Measurements from ENCODE around the gene PI4KA.
"Not testable (repeated sequence)": the region's sequence is repeated elsewhere in the genome, so short reads cannot be mapped to it uniquely, and the experiment has no call there.

Gene PI4KA

GRCh38 chr22:20750461-20751184, 108.0 kb downstream of the PI4KA start:
- peak in 1 of 2 donors; percentile 14 for DNase-seq (ENCODE audit: low read depth in 1 of 2, low spot score in 1 of 2)

GRCh38 chr22:20749453-20749852, 109.2 kb downstream of the PI4KA start:
- no peak for DNase-seq (ENCODE audit: low read depth in 1 of 2, low spot score in 1 of 2)

DNA sequence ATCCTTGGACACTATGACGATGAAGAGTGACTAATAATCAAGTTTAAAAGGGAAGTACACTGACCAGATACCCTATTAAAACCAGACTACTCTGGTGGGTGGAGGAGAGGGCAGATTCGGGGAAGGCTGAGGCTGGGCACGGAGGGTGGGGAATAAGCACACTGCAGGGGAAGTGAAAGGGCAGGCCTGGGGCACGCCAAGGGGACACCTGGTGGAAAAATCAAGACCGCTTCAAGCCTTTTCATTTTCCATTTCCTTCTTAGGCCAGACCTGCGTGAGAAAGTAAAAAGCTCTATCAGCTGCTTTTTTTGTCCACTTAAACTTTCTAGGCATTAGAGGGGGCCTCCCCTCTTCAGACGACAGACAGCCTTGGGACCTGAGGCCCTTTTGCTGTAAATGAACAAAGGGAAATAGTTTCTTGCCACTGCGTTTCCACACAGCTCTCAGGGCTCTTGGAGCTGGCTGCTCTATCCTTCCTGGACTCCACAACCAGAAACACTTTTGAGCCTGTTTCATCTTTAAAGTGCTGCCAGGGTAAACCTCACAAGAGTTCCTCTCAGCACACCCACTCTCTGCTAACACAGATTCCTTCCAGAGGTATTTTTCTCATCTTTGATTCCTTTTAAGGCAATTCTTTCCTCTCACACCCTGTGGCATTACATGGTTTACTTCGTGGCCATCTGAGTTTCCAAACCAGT, 109.7 kb downstream of the PI4KA start:
- DNase-seq (ENCODE audit: low read depth in 1 of 2, low spot score in 1 of 2), result no peak

DNA sequence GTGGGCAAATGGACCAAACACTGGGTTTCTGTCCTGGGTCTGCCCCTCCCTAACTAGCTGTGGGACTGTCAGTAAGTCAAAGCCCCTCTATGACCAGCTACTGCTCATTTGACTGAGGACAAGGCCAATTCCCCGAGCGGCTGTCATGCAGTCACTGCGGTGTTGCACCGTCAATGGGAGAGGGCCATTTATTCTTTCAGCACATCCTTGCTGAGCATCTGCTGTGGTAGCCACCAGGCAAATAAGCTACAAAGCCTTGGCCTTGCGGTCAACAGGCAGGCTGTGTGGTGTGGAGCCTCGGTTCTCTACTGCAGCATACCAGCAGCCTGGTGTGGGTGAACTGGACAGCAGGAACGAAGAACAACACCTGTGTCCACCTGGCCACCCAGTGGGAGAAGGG, 110.5 kb downstream of the PI4KA start:
- DNase-seq (ENCODE audit: low read depth in 1 of 2, low spot score in 1 of 2), result no peak

DNA sequence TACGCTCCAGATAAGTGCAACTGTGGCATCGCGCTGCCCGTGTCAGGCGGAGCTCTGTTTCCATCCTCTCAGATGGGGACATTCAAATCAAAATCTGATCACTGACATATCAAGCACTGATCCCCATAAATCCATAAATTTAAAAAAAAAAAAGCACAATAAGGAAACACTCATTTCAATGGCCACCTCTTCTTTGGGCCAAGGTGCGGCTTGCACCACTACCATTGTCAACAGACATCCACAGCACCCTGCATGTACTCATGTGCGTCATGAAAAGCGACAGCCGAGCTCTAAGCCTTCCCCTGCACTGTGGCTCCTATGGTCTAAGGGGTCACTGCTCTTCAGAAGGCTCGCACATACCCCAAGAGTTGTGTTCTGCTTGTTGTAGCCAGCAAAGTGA, 111.4 kb downstream of the PI4KA start:
- no peak for DNase-seq (ENCODE audit: low read depth in 1 of 2, low spot score in 1 of 2)

- no peak for DNase-seq (ENCODE audit: low read depth in 1 of 2, low spot score in 1 of 2)
These were observed 112.0 kb downstream of the PI4KA start for GRCh38 chr22:20746431-20747189.

DNA sequence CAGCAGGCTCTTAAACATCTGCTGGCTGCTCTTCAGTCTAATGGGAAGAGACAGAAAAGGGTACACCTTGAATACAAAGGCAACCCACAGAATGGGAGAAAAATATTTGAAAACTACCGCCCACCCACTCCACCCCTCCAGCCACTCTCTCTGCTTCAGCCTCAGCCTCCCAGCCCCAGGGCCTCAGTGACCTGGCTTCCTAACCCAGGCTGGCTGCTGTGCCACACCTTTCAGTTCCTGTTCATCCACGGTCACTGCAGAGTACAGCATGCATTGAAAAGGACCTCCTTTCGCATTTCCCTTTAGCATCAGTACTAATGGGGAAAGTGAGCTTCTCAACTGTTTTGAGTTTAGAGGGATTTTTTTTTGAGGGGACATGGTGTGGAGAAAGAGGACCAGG, 113.5 kb downstream of the PI4KA start:
- DNase-seq (ENCODE audit: low read depth in 1 of 2, low spot score in 1 of 2), result no peak

- DNase-seq (ENCODE audit: low read depth in 1 of 2, low spot score in 1 of 2), result no peak
These were observed 114.2 kb downstream of the PI4KA start for GRCh38 chr22:20744456-20744855.

DNA sequence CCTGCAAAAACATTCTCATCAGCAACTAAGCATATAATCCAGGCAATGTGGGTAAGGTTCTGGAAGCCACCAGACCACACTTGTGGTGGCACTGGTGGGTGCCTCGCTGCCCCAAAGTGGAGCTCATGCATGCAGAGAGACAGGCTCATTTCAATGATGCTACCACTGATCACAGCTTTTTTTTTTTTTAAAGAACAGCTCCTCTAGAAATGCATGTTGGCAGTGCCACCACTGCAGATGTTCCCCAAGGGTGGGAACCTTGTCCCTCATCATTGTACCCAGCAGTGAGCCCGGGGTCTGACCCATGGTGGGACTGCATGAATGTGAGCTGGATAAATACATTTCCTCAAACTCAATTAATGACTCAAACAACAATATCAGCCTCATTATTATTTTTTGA, 115.8 kb downstream of the PI4KA start:
- DNase-seq (ENCODE audit: low read depth in 1 of 2, low spot score in 1 of 2), result no peak

DNA sequence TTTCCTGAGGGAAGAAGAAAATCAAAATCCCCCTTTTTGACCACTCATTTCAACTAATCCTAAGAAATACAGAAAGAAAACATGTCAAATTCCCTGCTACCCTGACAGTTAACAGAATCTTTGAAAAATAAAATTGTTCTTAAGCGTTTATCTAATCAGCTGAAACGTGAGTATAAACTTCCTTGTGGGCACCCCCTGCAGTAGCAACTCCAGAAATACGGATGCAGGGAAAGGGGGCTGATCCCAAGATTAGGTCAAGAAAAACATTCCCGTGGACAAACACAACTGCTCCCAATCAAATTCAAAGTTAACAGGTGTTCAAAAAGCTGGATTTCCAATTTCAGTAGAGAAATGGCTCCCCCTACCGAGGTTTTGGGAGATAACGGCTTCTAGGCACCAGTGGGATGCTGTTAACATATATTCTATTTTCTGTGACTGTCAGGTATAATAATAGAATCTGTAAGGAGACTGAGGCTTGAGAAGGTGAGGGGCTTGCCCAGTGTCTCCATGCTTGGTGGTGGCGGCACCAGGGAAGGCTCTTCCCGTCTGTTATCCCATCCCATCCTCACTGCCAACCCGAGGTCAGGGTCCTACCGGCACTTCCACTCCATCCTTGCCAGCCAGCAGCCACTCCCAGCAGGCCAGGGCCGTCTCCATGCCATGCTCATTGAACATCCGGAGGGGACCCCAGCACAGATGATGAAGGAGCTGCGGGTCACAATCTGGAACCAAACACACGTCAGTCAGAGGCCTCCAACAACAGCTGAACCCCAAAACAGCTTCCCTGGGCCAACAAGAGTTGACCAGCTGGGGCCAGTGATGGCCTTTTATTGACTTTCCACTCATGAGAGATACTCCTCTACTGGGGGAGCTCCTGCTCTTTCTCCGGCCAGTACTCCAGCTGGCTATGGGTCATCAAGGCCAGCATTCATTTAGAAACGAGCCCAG, 116.7 kb downstream of the PI4KA start:
- peak in 1 of 2 donors; percentile 11 for DNase-seq (ENCODE audit: low read depth in 1 of 2, low spot score in 1 of 2)

DNA sequence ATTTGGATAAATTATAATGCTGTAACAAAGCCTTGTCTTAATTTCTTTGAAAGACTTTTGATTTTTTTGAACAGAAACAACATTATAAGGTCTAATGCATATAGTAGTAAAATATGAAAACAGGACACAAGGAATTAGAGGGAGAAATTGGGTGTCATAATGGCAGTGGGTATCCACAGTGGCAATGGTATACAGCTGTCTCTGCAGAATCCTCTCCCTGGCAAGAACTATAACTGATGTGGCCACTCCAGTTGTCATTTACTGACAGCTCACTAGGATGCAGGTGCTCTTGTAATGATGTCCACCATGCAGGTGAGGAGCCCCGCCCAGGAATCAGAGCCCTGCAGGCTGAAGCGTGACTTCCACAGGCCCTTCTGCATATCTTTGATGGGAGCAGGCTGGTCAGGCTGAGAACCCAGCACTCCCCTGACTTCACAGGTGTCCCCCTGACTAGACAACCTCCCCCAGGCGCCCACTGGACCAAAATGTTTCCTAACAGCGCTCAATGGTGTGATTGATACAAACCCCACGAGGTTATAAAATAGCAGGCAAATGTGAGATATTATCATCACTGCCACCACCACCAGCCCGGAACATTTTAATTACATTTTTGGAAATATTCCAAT, 117.5 kb downstream of the PI4KA start:
- no peak for DNase-seq (ENCODE audit: low read depth in 1 of 2, low spot score in 1 of 2)

DNA sequence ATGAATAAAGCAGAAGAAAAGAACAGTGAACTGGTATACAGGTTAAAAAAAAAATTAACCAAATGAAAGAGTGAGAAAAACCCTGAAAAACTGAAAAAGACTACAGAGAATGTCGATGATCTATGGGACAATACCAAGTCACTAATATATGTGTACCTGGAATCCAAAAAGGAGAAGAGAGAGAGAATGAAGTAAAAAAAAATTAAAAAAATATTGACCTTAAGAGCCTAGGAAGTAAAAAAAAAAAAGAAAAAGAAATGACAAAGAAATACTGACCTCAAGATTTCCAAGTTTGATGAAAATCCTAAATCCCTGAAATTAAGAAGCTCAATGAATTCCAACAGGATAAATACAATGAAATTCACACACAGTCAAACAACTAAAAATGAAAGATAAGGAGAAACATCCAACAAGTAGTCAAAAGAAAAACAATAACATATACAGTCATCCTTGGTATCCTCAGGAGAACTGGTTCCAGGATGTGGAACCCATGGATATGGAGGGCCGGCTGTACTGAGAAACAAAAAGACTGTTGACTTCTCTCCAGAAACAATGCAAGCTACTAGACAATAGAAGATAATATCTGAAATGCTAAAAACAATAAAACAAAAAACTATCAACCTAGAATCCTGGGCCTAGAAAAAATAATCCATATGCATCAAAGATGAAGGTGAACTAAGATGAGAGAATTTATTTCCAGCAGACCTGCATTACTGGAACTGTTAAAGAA, 118.2 kb downstream of the PI4KA start:
- DNase-seq (ENCODE audit: low read depth in 1 of 2, low spot score in 1 of 2), result no peak

GRCh38 chr22:20738394-20739089, 120.1 kb downstream of the PI4KA start:
- DNase-seq (ENCODE audit: low read depth in 1 of 2, low spot score in 1 of 2), result no peak

DNA sequence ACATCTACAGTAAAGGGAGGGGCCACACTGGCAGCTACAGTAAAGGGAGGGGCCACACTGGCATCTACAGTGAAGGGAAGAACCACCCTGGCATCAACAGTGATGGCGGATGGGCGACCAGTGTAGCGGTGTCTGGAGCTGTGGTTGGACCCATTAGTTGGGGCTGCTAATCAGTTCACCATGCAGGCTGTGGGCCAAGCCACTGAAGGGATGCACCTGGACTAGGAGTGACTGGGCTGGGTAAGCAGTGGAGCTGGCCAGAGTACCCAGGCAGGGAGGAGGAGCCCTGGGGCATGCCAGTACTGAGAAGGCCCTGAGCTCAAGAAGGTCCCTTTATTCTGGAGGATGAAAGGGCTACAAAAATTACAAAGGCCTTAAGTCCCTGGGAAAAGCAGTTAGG, 121.7 kb downstream of the PI4KA start:
- DNase-seq (ENCODE audit: low read depth in 1 of 2, low spot score in 1 of 2), result not testable (repeated sequence)

- not testable (repeated sequence) for DNase-seq (ENCODE audit: low read depth in 1 of 2, low spot score in 1 of 2)
These were observed 123.1 kb downstream of the PI4KA start for GRCh38 chr22:20735356-20736162.

GRCh38 chr22:20732431-20732830, 126.2 kb downstream of the PI4KA start:
- not testable (repeated sequence) for DNase-seq (ENCODE audit: low read depth in 1 of 2, low spot score in 1 of 2)

DNA sequence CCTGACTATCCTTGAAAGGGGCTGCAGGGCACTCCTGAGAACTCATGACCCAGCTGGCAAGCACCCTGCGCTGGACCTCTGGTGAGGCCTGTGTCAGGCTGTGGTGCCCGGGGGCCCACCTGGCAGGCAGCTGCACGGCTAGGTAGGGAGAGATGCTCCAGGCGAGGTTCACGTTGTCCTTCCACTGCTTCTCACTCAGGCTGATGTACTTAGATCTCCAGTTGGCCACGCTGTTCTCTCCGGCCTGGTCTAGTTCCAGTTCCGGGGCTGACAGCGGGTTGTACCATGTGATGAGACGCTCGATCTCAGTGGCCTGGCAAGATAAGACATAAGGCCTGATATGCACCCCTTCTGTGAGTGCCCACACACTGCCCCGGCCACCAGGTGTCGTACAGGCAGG, 129.4 kb downstream of the PI4KA start:
- DNase-seq (ENCODE audit: low read depth in 1 of 2, low spot score in 1 of 2), result no peak

DNA sequence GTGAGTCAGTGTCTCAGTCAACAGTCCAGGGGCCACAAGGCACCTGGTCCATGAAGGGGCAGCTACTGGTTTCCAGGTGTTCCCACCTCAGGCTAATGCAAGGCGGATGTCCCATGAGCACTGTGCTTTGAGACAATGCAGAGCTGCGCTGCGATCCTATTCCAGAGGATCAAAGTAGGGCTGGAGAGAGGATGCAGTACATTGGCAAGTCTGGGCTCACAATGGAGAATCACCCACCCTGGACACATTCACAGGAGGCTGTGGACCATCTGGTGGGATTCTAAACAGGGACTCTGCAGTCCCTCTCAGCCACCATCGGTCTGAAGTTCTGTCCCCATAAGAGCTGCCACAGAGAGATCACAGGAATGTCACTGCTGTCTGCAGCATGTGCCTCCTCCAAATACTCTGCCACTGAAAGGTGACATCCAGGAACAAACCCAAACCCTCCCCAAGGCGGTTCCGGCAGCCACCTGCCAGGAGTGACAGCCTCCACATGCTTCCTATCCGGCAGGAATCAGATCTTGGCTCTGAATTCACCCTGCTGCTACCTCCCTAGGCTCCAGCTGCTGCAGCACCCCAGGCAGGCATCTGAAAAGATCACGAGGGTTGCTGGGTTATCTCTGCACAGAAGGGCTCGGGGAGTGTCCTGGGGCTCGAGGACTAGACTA, 130.0 kb downstream of the PI4KA start:
- DNase-seq (ENCODE audit: low read depth in 1 of 2, low spot score in 1 of 2), result no peak

All from activated CD4-positive, alpha-beta T cell treated with anti-CD3 and anti-CD28 coated beads, Interleukin-2, amount 50 U/mL, for 24 hours (primary cell).